ENCODE results near the gene LCNL1. TPM values are rescaled to one million over a fixed set of nuclear protein-coding genes. Genes with fewer than 3 reads are reported as not detected.

Gene LCNL1
- total and polyA plus RNA-seq, 2 of the 13 experiments (the other 11 are each of a cell fraction or from before 2014, with no cell fraction given): not detected

- H3K36me3 ChIP-seq (replicated peaks in 1 of 2; ENCODE audit: control insufficient read depth in 1 of 2, insufficient read depth in 2 of 2, low read length in 2 of 2): peaks cover 1 to 2% of the 10 kb centered on the region in 2 experiments; a peak in 1 of 5 replicates
- no peaks in the 10 kb centered on the region for H3K79me2 ChIP-seq (ENCODE audit: insufficient read depth, low read length)
- 91% methylated on average over 24 of the region's 39 CpGs for WGBS (ENCODE audit: low lambda C conversion rate)
- TF ChIP-seq ATAD3A (CRISPR knock-in tag; IDR thresholded peaks at IDR 0.05) (no peak), ZGPAT (CRISPR knock-in tag; IDR thresholded peaks at IDR 0.05) (no peak), ZNF263 (CRISPR knock-in tag; IDR thresholded peaks at IDR 0.05) (no peak), NKX3-1 (CRISPR knock-in tag; IDR thresholded peaks at IDR 0.05) (no peak), AKAP8 (CRISPR knock-in tag; IDR thresholded peaks at IDR 0.05) (no peak), ZNF30 (CRISPR knock-in tag; IDR thresholded peaks at IDR 0.05) (no peak), TBX2 (CRISPR knock-in tag; IDR thresholded peaks at IDR 0.05; ENCODE audit: borderline replicate concordance) (no peak), ZNF430 (CRISPR knock-in tag; IDR thresholded peaks at IDR 0.05) (no peak), ZNF101 (CRISPR knock-in tag; IDR thresholded peaks at IDR 0.05; ENCODE audit: borderline replicate concordance, low read depth) (no peak), ZNF3 (CRISPR knock-in tag; IDR thresholded peaks at IDR 0.05) (no peak), ZNF556 (CRISPR knock-in tag; IDR thresholded peaks at IDR 0.05; ENCODE audit: borderline replicate concordance) (no peak), ZNF597 (CRISPR knock-in tag; IDR thresholded peaks at IDR 0.05) (no peak), SNAI1 (CRISPR knock-in tag; IDR thresholded peaks at IDR 0.05; ENCODE audit: borderline replicate concordance) (no peak), ZBTB33 (CRISPR knock-in tag; IDR thresholded peaks at IDR 0.05) (no peak), CBFB (CRISPR knock-in tag; IDR thresholded peaks at IDR 0.05) (no peak), ATF1 (CRISPR knock-in tag; IDR thresholded peaks at IDR 0.05) (no peak), RBFOX2 (IDR thresholded peaks at IDR 0.05; ENCODE audit: low read depth, low read length) (no peak), CEBPB (IDR thresholded peaks at IDR 0.05; ENCODE audit: borderline replicate concordance, low read depth, low read length) (no peak), ATF7-NPFF (CRISPR knock-in tag; IDR thresholded peaks at IDR 0.05; ENCODE audit: low read depth) (no peak), PHF5A (CRISPR knock-in tag; IDR thresholded peaks at IDR 0.05; ENCODE audit: low read depth, unreplicated experiment) (no peak)
- ChIA-PET CTCF (ENCODE audit: low intra/inter-chr PET ratio, low total read pairs) (no interaction called here), POLR2A (no interaction called here)
- BruUV-seq (replicated peaks): no TSS peak
- H2AFZ ChIP-seq (ENCODE audit: low read length): no peak overlapping the region
- ATAC-seq (no peak), FAIRE-seq (no peak), DNase-seq (ENCODE audit: low spot score) (no peak)
- H3K9ac ChIP-seq (ENCODE audit: insufficient read depth, low read depth, low read length): no peak overlapping the region
- in situ Hi-C loops (cut with HindIII; ENCODE audit: extremely low pct_ligation_motif_present, low pct_unique_long_range_greater_than_20kb): no loop called here
- no peaks in the 10 kb centered on the region for H3K27me3 ChIP-seq (ENCODE audit: control insufficient read depth in 1 of 2, insufficient read depth in 2 of 2, low read length in 2 of 2)
- no peaks in the 10 kb centered on the region for H4K20me1 ChIP-seq (ENCODE audit: insufficient read depth, low read length)
- no peaks in the 10 kb centered on the region for H3K9me3 ChIP-seq (ENCODE audit: low read length)
- no peak overlapping the region for H3K27ac ChIP-seq (ENCODE audit: extremely low read length, insufficient read depth, low read length)
- H3K4me3 ChIP-seq (replicated peaks in 1 of 3; ENCODE audit: insufficient read depth in 1 of 3, low read depth in 2 of 3, low read length in 3 of 3): no peak overlapping the region
- H3K4me1 ChIP-seq (ENCODE audit: insufficient read depth, low read length): no peaks in the 10 kb centered on the region
- no peak overlapping the region for H3K4me2 ChIP-seq (ENCODE audit: low read depth, low read length)
- intact Hi-C loops (cut with micrococcal nuclease; ENCODE audit: unreplicated experiment): no loop called here
These were observed 29.3 kb downstream of the LCNL1 start for GRCh38 chr9:137011907-137012675.
